ENCODE data around the gene NCAM1. TPM values are rescaled to one million over a fixed set of nuclear protein-coding genes. Genes with fewer than 3 reads are reported as not detected.

Gene NCAM1
- total RNA-seq, 1 experiment from 2014 or later, result 0.22 TPM

GRCh38 chr11:113189909-113190667 is 228.9 kb downstream of the NCAM1 start:
- intact Hi-C loops (cut with micrococcal nuclease), result no loop called here
- no TSS peak for BruUV-seq (replicated peaks)
- H3K27ac ChIP-seq (ENCODE audit: low read depth, low read length), result no peak overlapping the region
- POLR2A ChIA-PET, result no interaction called here
- no peaks in the 10 kb centered on the region for H3K4me1 ChIP-seq (ENCODE audit: control insufficient read depth in 1 of 2, insufficient read depth in 2 of 2, low read length in 2 of 2)
- TF ChIP-seq CEBPB (IDR thresholded peaks at IDR 0.05; ENCODE audit: low read depth), result no peak
- no peak for TF ChIP-seq ZFX (IDR thresholded peaks at IDR 0.05)
- no peak for TF ChIP-seq EGR1 (IDR thresholded peaks at IDR 0.05; ENCODE audit: low read depth)
- no peak for TF ChIP-seq SIN3A (IDR thresholded peaks at IDR 0.05; ENCODE audit: low read depth)
- TF ChIP-seq FOSL1 (IDR thresholded peaks at IDR 0.05; ENCODE audit: low read depth), result no peak
- no peak for TF ChIP-seq JUND (IDR thresholded peaks at IDR 0.05)
- no peak for TF ChIP-seq SRF (IDR thresholded peaks at IDR 0.05; ENCODE audit: low read depth)
- TF ChIP-seq ELF1 (IDR thresholded peaks at IDR 0.05; ENCODE audit: borderline replicate concordance, low read depth), result no peak
- TF ChIP-seq POLR2AphosphoS5 (IDR thresholded peaks at IDR 0.05; ENCODE audit: low read depth, low read length), result no peak
- TF ChIP-seq ATF3 (IDR thresholded peaks at IDR 0.05), result no peak
- no peak for TF ChIP-seq YY1 (IDR thresholded peaks at IDR 0.05; ENCODE audit: extremely low read depth, insufficient replicate concordance, low read depth, low read length)
- TF ChIP-seq MAX (IDR thresholded peaks at IDR 0.05), result no peak
- TF ChIP-seq RAD21 (IDR thresholded peaks at IDR 0.05; ENCODE audit: low read depth), result no peak
- TF ChIP-seq ZBTB33 (IDR thresholded peaks at IDR 0.05; ENCODE audit: extremely low read depth, insufficient replicate concordance, low read length), result no peak
- no peak for TF ChIP-seq ZNF274 (IDR thresholded peaks at IDR 0.05; ENCODE audit: low read depth, low read length)
- CTCF ChIA-PET, result no interaction called here
- H3K9me3 ChIP-seq (ENCODE audit: control insufficient read depth in 1 of 2, insufficient read depth in 1 of 2, low read depth in 1 of 2, low read length in 2 of 2), result no peaks in the 10 kb centered on the region
- no peak overlapping the region for H3K9ac ChIP-seq (ENCODE audit: low read length)
- no peaks in the 10 kb centered on the region for H4K20me1 ChIP-seq (ENCODE audit: insufficient read depth)
- RAD21 ChIA-PET (ENCODE audit: low non-redundant PET in 1 of 2, low total read pairs in 2 of 2, uncharacterized antibody in 2 of 2, unreplicated experiment in 2 of 2), result no interaction called here
- DNase-seq (ENCODE audit: low read depth, low spot score) (no peak), ATAC-seq (no peak)
- no peak overlapping the region for H3K4me2 ChIP-seq (ENCODE audit: low read length)
- no peak overlapping the region for H3K4me3 ChIP-seq (replicated peaks in 1 of 2; ENCODE audit: low read depth in 1 of 2, low read length in 2 of 2)
- H2AFZ ChIP-seq (ENCODE audit: low read depth, low read length, poor library complexity, severe bottlenecking), result no peak overlapping the region
- H3K27me3 ChIP-seq (ENCODE audit: insufficient read depth, low read length), result peaks cover 73% of the 10 kb centered on the region
- no peaks in the 10 kb centered on the region for H3K36me3 ChIP-seq (ENCODE audit: control insufficient read depth in 1 of 2, insufficient read depth in 2 of 2, low read length in 2 of 2)
- no peaks in the 10 kb centered on the region for H3K9me2 ChIP-seq (ENCODE audit: insufficient read depth)
- H3K79me2 ChIP-seq (ENCODE audit: insufficient read depth, low read length), result no peaks in the 10 kb centered on the region
